GM19351 (cell line): ENCODE measurements around the gene PITRM1.

Source experiments
- ATAC-seq: cut with Tn5 transposase; IDR thresholded peaks from one replicate; pipeline ENCODE4 v1.9.1; 2021; ENCODE audit warnings: mild to moderate bottlenecking, moderate library complexity; ENCODE audit not compliant: unreplicated experiment

Gene PITRM1

GRCh38 chr10:3103646-3104045, 68.9 kb downstream of the PITRM1 start:
- ATAC-seq, result no peak

GRCh38 chr10:3102720-3103427, 69.7 kb downstream of the PITRM1 start:
- no peak for ATAC-seq

- no peak for ATAC-seq
These were observed 71.5 kb downstream of the PITRM1 start for GRCh38 chr10:3100856-3101640.

GRCh38 chr10:3100093-3100792, 72.3 kb downstream of the PITRM1 start:
- ATAC-seq, result no peak

GRCh38 chr10:3099291-3100092, 73.1 kb downstream of the PITRM1 start:
- ATAC-seq, result no peak

GRCh38 chr10:3098689-3099088, 73.9 kb downstream of the PITRM1 start:
- ATAC-seq, result no peak

GRCh38 chr10:3097160-3097559, 75.4 kb downstream of the PITRM1 start:
- no peak for ATAC-seq

GRCh38 chr10:3096149-3096548, 76.4 kb downstream of the PITRM1 start:
- no peak for ATAC-seq

- ATAC-seq, result peak; percentile 89
These were observed 77.0 kb downstream of the PITRM1 start for GRCh38 chr10:3095373-3096139.

- no peak for ATAC-seq
These were observed 78.0 kb downstream of the PITRM1 start for GRCh38 chr10:3094609-3095036.

GRCh38 chr10:3093996-3094395, 78.6 kb downstream of the PITRM1 start:
- no peak for ATAC-seq

- no peak for ATAC-seq
These were observed 80.7 kb downstream of the PITRM1 start for GRCh38 chr10:3091921-3092320.

- ATAC-seq, result no peak
These were observed 81.4 kb downstream of the PITRM1 start for GRCh38 chr10:3090914-3091787.

- ATAC-seq, result no peak
These were observed 82.2 kb downstream of the PITRM1 start for GRCh38 chr10:3090388-3090787.
